Hypothalamus (tissue), 51 donors: Measurements from ENCODE around the gene HDHD2.

Experiments used
- DNase-seq, 51 donors: peaks; one replicate each; lab custom pipeline; 2025; lab: John Stamatoyannopoulos, UW

Gene HDHD2

GRCh38 chr18:47075098-47075883 lies 75.0 kb downstream of the HDHD2 start:
- DNase-seq = no peak

- DNase-seq = no peak
These were observed 82.7 kb downstream of the HDHD2 start for GRCh38 chr18:47067648-47068047.

GRCh38 chr18:47063096-47063495 lies 87.2 kb downstream of the HDHD2 start:
- no peak for DNase-seq

- DNase-seq = no peak
These were observed 87.8 kb downstream of the HDHD2 start for GRCh38 chr18:47062471-47062870.
